Fibroblast of pulmonary artery (primary cell): ENCODE measurements around the gene TMOD1.

Source experiments
- DNase-seq: peaks from one replicate; pipeline ENCODE4 v3.0.0-alpha.2; 2010; ENCODE audit warnings: low read depth
- H3K4me3 ChIP-seq: replicated peaks from 2 replicates; pipeline ENCODE4 v1.5.1; 2011; ENCODE audit warnings: low read depth, mild to moderate bottlenecking, control low read depth, low read length, moderate library complexity
- TF ChIP-seq, protein P1 (sequence below): IDR thresholded peaks from 2 replicates; pipeline ENCODE4 v1.5.1; 2011; ENCODE audit warnings: mild to moderate bottlenecking, control low read depth, low read length, inconsistent platforms; ENCODE audit errors: missing control alignments

The TMOD1 gene

GRCh38 chr9:97470076-97470475, 31.4 kb upstream of the TMOD1 start:
- no peak for DNase-seq
- no peak overlapping the region for H3K4me3 ChIP-seq
- TF ChIP-seq, protein P1, sequence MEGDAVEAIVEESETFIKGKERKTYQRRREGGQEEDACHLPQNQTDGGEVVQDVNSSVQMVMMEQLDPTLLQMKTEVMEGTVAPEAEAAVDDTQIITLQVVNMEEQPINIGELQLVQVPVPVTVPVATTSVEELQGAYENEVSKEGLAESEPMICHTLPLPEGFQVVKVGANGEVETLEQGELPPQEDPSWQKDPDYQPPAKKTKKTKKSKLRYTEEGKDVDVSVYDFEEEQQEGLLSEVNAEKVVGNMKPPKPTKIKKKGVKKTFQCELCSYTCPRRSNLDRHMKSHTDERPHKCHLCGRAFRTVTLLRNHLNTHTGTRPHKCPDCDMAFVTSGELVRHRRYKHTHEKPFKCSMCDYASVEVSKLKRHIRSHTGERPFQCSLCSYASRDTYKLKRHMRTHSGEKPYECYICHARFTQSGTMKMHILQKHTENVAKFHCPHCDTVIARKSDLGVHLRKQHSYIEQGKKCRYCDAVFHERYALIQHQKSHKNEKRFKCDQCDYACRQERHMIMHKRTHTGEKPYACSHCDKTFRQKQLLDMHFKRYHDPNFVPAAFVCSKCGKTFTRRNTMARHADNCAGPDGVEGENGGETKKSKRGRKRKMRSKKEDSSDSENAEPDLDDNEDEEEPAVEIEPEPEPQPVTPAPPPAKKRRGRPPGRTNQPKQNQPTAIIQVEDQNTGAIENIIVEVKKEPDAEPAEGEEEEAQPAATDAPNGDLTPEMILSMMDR = peak; percentile 15

- DNase-seq = no peak
- no peak overlapping the region for H3K4me3 ChIP-seq
- TF ChIP-seq, protein P1 = no peak
These were observed 27.7 kb upstream of the TMOD1 start for GRCh38 chr9:97473717-97474116.

DNA sequence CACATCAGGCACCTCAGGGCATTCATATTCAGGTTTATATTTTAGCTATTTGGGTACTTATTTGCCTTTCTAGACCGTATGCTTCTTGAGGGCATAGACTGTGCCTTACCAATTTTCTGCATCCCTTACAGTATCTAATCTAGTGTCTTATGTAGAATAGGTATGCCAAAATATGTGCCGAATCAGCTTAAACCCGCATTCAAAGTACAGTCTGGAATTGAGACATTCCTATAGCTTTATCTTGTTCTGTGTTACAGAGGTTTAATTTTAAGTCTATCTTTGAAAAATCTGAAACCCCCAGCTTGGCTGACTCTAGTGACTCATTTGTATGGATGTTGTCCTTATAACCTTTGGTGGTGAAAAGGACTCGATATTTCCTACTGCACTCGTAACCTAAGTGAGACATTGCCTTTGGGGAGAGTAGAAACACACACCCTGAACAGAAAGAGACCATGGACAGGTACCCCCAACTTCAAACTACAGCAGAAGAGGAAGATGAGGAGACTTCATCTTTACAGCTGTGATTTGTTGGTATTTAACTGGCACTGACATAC, 27.0 kb upstream of the TMOD1 start:
- TF ChIP-seq, protein P1 = no peak
- DNase-seq = no peak

DNA sequence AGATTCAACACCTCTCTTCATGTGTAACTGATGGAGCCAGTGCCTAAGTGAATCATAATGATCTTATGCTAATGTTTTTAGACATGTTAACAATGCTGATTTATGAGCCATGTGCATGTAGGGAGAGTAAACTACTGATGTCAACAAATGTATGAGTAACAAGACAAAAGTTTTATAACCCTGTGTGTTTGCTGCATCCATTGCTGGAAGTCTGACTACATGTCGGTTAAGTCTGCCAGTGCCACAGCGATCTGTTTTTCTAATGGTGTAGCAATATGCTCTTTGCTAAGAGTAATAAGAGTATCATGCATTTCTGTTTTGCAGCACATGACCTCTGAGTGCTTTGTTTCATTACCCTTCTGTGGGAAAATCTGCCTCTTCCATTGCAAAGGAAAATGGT, 26.4 kb upstream of the TMOD1 start:
- no peak for DNase-seq
- TF ChIP-seq, protein P1 = no peak
- H3K4me3 ChIP-seq = no peak overlapping the region

More for the DNA sequence above, 27.0 kb upstream of the TMOD1 start:
- no peak overlapping the region for H3K4me3 ChIP-seq

GRCh38 chr9:97478301-97478981, 23.0 kb upstream of the TMOD1 start:
- TF ChIP-seq, protein P1 = no peak
- H3K4me3 ChIP-seq = no peak overlapping the region
- DNase-seq = no peak

DNA sequence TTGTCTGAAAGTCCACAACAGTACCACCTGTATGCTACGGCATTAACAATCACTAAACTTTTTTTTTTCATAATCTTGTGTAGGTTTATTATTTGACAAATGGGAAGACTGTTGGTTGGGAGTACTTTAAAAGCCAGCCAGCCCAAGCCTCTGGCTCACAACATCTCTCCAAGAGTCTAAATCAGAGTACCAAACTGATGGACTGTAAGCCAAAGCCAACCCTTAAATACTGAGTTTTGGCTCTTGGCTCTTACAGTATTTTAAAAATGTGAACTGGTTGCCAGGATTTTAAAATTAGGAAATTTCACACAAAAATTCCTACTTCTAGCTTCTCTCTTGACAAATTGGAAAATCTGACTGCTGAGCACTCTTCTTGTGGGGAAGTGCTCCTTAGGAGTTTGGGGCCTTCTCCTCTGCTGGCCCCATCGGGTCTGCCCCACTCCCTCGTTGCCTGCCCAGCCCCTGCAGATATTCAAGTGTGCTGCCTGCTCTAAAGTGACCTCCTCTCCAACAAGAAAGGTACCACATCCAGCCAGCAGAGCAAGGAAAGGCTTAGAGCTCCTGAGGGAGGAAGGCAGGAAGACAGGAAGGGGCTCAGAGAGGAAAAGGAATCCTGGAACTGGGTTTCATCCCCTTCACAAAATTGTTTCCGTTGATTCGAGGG, 21.8 kb upstream of the TMOD1 start:
- no peak for DNase-seq
- no peak overlapping the region for H3K4me3 ChIP-seq
- TF ChIP-seq, protein P1 = no peak

- no peak overlapping the region for H3K4me3 ChIP-seq
- DNase-seq = peak; percentile 23
- TF ChIP-seq, protein P1 = no peak
These were observed 21.3 kb upstream of the TMOD1 start for GRCh38 chr9:97480174-97480573.
